Neural cell (in vitro differentiated cells): ENCODE data around the gene MAGED2. TPM values are rescaled to one million over a fixed set of nuclear protein-coding genes. Genes with fewer than 3 reads are reported as not detected.

Source experiments
- H2AFZ ChIP-seq: fragments of 200-600, 300-800 bp; sonication (generic), shearing (Covaris generic); 2 replicates; pipeline ENCODE4 v1.6.0; 2014; ENCODE audit warnings: low read depth, mild to moderate bottlenecking, antibody characterized with exemption, low read length, moderate library complexity
- H3F3A ChIP-seq: fragments of 200-600 bp; shearing (Covaris generic); 2 replicates; pipeline ENCODE4 v1.6.1; 2016; ENCODE audit warnings: mild to moderate bottlenecking, moderate library complexity, mixed read lengths, antibody characterized with exemption, low read length; ENCODE audit not compliant: insufficient read depth, poor library complexity, severe bottlenecking
- H3K27ac ChIP-seq: fragments of 200-600, 300-800 bp; sonication (generic), shearing (Covaris generic); 2 replicates; pipeline ENCODE4 v1.5.1; 2014; ENCODE audit warnings: mild to moderate bottlenecking, low read length, moderate library complexity
- H3K27me3 ChIP-seq: fragments of 300-800, 200-600 bp; sonication (generic), shearing (Covaris generic); 2 replicates; pipeline ENCODE4 v1.6.0; 2014; ENCODE audit warnings: mild to moderate bottlenecking, low read depth, low read length, moderate library complexity; ENCODE audit not compliant: insufficient read depth
- H3K36me3 ChIP-seq: fragments of 300-800, 200-600 bp; sonication (generic), shearing (Covaris generic); 2 replicates; pipeline ENCODE4 v1.5.1; 2014; ENCODE audit warnings: mild to moderate bottlenecking, antibody characterized with exemption, low read length, moderate library complexity; ENCODE audit not compliant: insufficient read depth
- H3K4me2 ChIP-seq: fragments of 300-800, 200-600 bp; sonication (generic), shearing (Covaris generic); 2 replicates; pipeline ENCODE4 v1.6.0; 2014; ENCODE audit warnings: mild to moderate bottlenecking, low read length
- H3K4me3 ChIP-seq: fragments of 300-800, 200-600 bp; sonication (generic), shearing (Covaris generic); 2 replicates; pipeline ENCODE4 v1.5.1; 2014; ENCODE audit warnings: mild to moderate bottlenecking, low read length, moderate library complexity
- H3K79me2 ChIP-seq: fragments of 200-600 bp; shearing (Covaris generic); replicated peaks from 2 replicates; pipeline ENCODE4 v1.6.0; 2014; ENCODE audit warnings: mild to moderate bottlenecking, low read length, moderate library complexity; ENCODE audit not compliant: insufficient read depth
- H3K9ac ChIP-seq: fragments of 300-800, 200-600 bp; sonication (generic), shearing (Covaris generic); 2 replicates; pipeline ENCODE4 v1.6.1; 2016; ENCODE audit warnings: mild to moderate bottlenecking, low read length, mixed read lengths
- H3K9me2 ChIP-seq: fragments of 200-600 bp; shearing (Covaris generic); 2 replicates; pipeline ENCODE4 v1.6.1; 2016; ENCODE audit warnings: mild to moderate bottlenecking, low read length, mixed read lengths; ENCODE audit not compliant: insufficient read depth
- H3K9me3 ChIP-seq: fragments of 200-600, 300-800 bp; sonication (generic), shearing (Covaris generic); 2 replicates; pipeline ENCODE4 v1.6.1; 2016; ENCODE audit warnings: mild to moderate bottlenecking, mixed run types, low read length, moderate library complexity, mixed read lengths
- H4K20me1 ChIP-seq: fragments of 200-600 bp; shearing (Covaris generic); 2 replicates; pipeline ENCODE4 v1.6.1; 2016; ENCODE audit warnings: mild to moderate bottlenecking, mixed run types; ENCODE audit not compliant: insufficient read depth
- CTCF ChIP-seq: fragments of 450-650 bp; IDR thresholded peaks from 2 replicates; pipeline ENCODE4 v1.5.1; 2014; ENCODE audit warnings: antibody characterized with exemption, mild to moderate bottlenecking, moderate library complexity; ENCODE audit not compliant: poor library complexity, severe bottlenecking
- EP300 ChIP-seq: fragments of 450-650 bp; conservative IDR thresholded peaks from 2 replicates; pipeline ENCODE4 v1.6.1; 2014; ENCODE audit warnings: antibody characterized with exemption, mild to moderate bottlenecking, moderate library complexity; ENCODE audit not compliant: poor library complexity, severe bottlenecking
- EZH2 ChIP-seq: fragments of 200-600, 300-800 bp; shearing (Covaris generic), sonication (generic); IDR thresholded peaks from 2 replicates; pipeline ENCODE4 v1.6.1; 2014; ENCODE audit warnings: antibody characterized with exemption, low read length, borderline replicate concordance, mild to moderate bottlenecking; ENCODE audit not compliant: insufficient read depth, poor library complexity, severe bottlenecking
- MXI1 ChIP-seq: fragments of 450-650 bp; conservative IDR thresholded peaks from 2 replicates; pipeline ENCODE4 v1.6.1; 2014; ENCODE audit warnings: antibody characterized with exemption, mild to moderate bottlenecking; ENCODE audit not compliant: poor library complexity, severe bottlenecking
- POLR2AphosphoS5 ChIP-seq: IDR thresholded peaks from 2 replicates; pipeline ENCODE4 v1.6.1; 2012
- RAD21 ChIP-seq: fragments of 450-650 bp; conservative IDR thresholded peaks from 2 replicates; pipeline ENCODE4 v1.6.1; 2014; ENCODE audit warnings: antibody characterized with exemption, mild to moderate bottlenecking, moderate library complexity
- SMC3 ChIP-seq: fragments of 450-650 bp; conservative IDR thresholded peaks from 2 replicates; pipeline ENCODE4 v1.6.1; 2014; ENCODE audit warnings: antibody characterized with exemption, mild to moderate bottlenecking, moderate library complexity; ENCODE audit not compliant: poor library complexity
- TAF1 ChIP-seq: IDR thresholded peaks from 2 replicates; pipeline ENCODE4 v1.6.1; 2012; ENCODE audit warnings: low read depth
- polyA plus RNA-seq: library from polyadenylated mRNA; depleted of rRNA; stranded (reverse); fragments of >200 nt; gene quantifications from 2 replicates; pipeline ENCODE4 v1.2.3, GENCODE V29; 2014
- TF ChIP-seq, protein P1 (sequence below): IDR thresholded peaks from 2 replicates; pipeline ENCODE4 v1.6.1; 2012; ENCODE audit warnings: borderline replicate concordance

The MAGED2 gene
- polyA plus RNA-seq, 1 donor from 2014 or later, result 982 TPM

- Histone ChIP-seq H3K9me2 (no peaks in the 10 kb centered on the region), H3F3A (no peaks in the 10 kb centered on the region), H3K79me2 (no peaks in the 10 kb centered on the region), H3K27me3 (no peaks in the 10 kb centered on the region), H3K9ac (no peak overlapping the region), H3K36me3 (no peaks in the 10 kb centered on the region), H3K9me3 (no peaks in the 10 kb centered on the region), H2AFZ (no peak overlapping the region), H3K27ac (no peak overlapping the region), H4K20me1 (no peaks in the 10 kb centered on the region), H3K4me2 (no peak overlapping the region), H3K4me3 (no peak overlapping the region)
- TF ChIP-seq MXI1 (no peak), EP300 (no peak), EZH2 (no peak)
Observed at GRCh38 chrX:54794795-54795194, 12.8 kb upstream of the MAGED2 start.

DNA sequence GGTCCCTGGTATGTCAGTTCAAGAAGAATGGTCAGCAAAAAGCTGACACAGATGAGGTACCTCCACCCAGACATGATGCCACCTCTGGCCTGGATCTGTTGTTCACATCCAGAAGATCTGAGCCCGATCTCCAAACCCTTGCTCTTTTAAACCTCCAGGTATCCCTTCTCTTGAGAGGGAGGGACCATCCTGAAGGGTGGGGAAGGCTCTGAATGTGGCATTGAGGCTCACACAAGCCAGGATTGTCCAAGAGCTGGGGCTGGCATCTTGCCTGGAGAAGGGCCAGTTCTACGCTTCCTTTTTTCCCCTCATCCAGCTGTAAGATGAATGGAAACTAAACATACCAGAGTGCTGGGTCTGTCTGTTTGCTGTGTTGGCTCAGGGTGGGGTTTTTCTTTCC, 9.4 kb upstream of the MAGED2 start, which contains the start of gene ITIH6:
Gene ITIH6 (minus strand): TSS at position 119 of the 400 bp plus-strand sequence. CDS start 45 bp downstream, at position 74.
- H3K27ac ChIP-seq, result no peak within 1 kb of the TSS
- no peak within 1 kb of the TSS for H3K4me2 ChIP-seq
- H3K27me3 ChIP-seq, result no peaks in the 10 kb centered on the region
- H3K36me3 ChIP-seq, result no peaks in the 10 kb centered on the region
- H3K9me2 ChIP-seq, result no peaks in the 10 kb centered on the region
- H2AFZ ChIP-seq, result no peak within 1 kb of the TSS
- no peaks in the 10 kb centered on the region for H4K20me1 ChIP-seq
- no peaks in the 10 kb centered on the region for H3K9me3 ChIP-seq
- no peak within 1 kb of the TSS for H3K9ac ChIP-seq
- H3F3A ChIP-seq, result no peaks in the 10 kb centered on the region
- TF ChIP-seq POLR2AphosphoS5 (no peak), SMC3 (no peak), MXI1 (no peak), CTCF (no peak), TAF1 (no peak), EZH2 (no peak), RAD21 (no peak), EP300 (no peak)
- TF ChIP-seq, protein P1, sequence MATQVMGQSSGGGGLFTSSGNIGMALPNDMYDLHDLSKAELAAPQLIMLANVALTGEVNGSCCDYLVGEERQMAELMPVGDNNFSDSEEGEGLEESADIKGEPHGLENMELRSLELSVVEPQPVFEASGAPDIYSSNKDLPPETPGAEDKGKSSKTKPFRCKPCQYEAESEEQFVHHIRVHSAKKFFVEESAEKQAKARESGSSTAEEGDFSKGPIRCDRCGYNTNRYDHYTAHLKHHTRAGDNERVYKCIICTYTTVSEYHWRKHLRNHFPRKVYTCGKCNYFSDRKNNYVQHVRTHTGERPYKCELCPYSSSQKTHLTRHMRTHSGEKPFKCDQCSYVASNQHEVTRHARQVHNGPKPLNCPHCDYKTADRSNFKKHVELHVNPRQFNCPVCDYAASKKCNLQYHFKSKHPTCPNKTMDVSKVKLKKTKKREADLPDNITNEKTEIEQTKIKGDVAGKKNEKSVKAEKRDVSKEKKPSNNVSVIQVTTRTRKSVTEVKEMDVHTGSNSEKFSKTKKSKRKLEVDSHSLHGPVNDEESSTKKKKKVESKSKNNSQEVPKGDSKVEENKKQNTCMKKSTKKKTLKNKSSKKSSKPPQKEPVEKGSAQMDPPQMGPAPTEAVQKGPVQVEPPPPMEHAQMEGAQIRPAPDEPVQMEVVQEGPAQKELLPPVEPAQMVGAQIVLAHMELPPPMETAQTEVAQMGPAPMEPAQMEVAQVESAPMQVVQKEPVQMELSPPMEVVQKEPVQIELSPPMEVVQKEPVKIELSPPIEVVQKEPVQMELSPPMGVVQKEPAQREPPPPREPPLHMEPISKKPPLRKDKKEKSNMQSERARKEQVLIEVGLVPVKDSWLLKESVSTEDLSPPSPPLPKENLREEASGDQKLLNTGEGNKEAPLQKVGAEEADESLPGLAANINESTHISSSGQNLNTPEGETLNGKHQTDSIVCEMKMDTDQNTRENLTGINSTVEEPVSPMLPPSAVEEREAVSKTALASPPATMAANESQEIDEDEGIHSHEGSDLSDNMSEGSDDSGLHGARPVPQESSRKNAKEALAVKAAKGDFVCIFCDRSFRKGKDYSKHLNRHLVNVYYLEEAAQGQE, result no peak
- no peaks in the 10 kb centered on the region for H3K79me2 ChIP-seq
- H3K4me3 ChIP-seq, result no peak within 1 kb of the TSS

DNA sequence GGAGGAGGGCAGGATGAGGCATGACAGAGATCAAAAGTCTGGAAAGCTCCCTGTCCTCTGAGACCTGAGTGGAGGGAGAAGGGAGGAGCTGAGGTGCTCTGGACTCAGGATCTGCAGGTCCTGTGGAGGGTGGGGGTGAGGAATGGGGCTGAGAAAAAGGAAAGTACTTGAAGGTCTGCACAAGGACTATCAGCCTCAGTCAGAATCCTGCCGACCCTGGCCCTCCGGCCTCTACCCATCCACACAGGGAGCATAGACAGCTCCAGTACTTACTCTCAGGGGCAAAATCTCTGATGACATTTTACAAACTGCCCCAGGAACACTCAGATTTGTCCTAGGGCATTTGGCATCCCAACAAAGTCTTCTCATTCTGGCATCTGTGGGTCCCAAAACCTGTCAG, 8.5 kb upstream of the MAGED2 start:
- Histone ChIP-seq H3K4me3 (no peak overlapping the region), H3K4me2 (no peak overlapping the region), H3K27me3 (no peaks in the 10 kb centered on the region), H3K27ac (no peak overlapping the region), H3K9me3 (no peaks in the 10 kb centered on the region), H3K36me3 (no peaks in the 10 kb centered on the region), H2AFZ (no peak overlapping the region), H3K9me2 (no peaks in the 10 kb centered on the region), H3K9ac (no peak overlapping the region), H4K20me1 (no peaks in the 10 kb centered on the region), H3F3A (no peaks in the 10 kb centered on the region), H3K79me2 (no peaks in the 10 kb centered on the region)
- TF ChIP-seq POLR2AphosphoS5 (no peak), RAD21 (no peak), EP300 (no peak), MXI1 (no peak), TAF1 (no peak), SMC3 (no peak), CTCF (no peak), EZH2 (no peak)
- TF ChIP-seq, protein P1, result no peak
